ENCODE measurements around the gene CRELD2. TPM values are rescaled to one million over a fixed set of nuclear protein-coding genes. Genes with fewer than 3 reads are reported as not detected.

Gene CRELD2
- total and polyA plus RNA-seq, 3 donors from 2014 or later: 57.9 to 64.2 (median 58.3) TPM

DNA sequence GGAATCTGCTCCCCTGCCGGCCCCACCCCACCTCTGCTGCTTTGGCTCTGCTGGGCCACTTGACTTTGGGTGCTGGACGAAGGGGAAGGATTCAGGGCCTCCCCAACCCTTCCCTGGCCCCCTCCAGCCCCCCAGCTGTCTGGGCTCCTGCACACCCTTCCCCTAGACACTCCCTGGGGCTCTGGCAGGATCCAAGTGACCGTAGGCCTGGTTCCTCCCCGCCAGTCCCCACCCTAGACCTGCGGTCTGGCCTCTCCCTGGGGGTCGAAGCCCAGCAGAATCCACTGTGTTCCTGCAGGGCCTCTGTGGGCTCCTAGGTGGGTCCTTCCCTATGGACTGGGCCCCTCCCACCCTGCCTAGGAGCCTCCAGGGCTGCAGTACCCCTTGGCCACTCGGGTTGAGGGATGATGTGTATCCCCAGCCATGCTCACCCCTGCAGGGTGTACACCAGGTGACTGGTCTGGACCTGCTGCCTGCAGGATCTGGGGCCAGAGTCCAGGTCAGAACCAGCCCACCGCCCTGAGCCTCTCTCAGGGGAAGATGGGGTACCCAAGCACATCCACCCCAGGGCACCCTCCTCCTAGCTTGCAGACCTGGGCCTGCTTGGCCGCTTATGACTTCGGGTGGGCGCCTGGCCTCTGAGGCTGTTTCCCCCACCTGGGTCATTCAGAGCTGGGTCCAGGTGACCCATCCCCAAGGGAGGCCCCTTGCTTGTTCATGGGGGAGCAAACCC, 47.8 kb downstream of the CRELD2 start:
- H3K4me1 ChIP-seq: peaks cover 67% of the 10 kb centered on the region
- H3K36me3 ChIP-seq (ENCODE audit: low read depth, missing control alignments): no peaks in the 10 kb centered on the region
- H3K27me3 ChIP-seq: no peaks in the 10 kb centered on the region
- H3K9me3 ChIP-seq: no peaks in the 10 kb centered on the region
- peak overlapping the region; percentile 88 to 95 for H3K27ac ChIP-seq
- no peak for DNase-seq
- no peak overlapping the region for H3K4me3 ChIP-seq
- intact Hi-C loops (cut with DNase I; ENCODE audit: low total_unique reads): no loop called here
- WGBS, 2 donors: 55 to 94% methylated on average over 2 to 8 of the region's 11 CpGs
- TF ChIP-seq POLR2A (IDR thresholded peaks at IDR 0.05) (no peak), CTCF (IDR thresholded peaks at IDR 0.05) (no peak)

- Histone ChIP-seq H3K27ac (peak overlapping the region; percentile 88 to 95), H3K27me3 (no peaks in the 10 kb centered on the region), H3K4me1 (peaks cover 74% of the 10 kb centered on the region), H3K9me3 (no peaks in the 10 kb centered on the region), H3K4me3 (no peak overlapping the region), H3K36me3 (ENCODE audit: low read depth, missing control alignments) (no peaks in the 10 kb centered on the region)
- intact Hi-C loops (cut with DNase I; ENCODE audit: low total_unique reads): no loop called here
- DNase-seq: peak; percentile 42
- no peak for TF ChIP-seq CTCF (IDR thresholded peaks at IDR 0.05)
- TF ChIP-seq POLR2A (IDR thresholded peaks at IDR 0.05): no peak
- 43 to 70% methylated on average over 19 to 35 of the region's 36 CpGs for WGBS, 2 donors
These were observed 48.6 kb downstream of the CRELD2 start for GRCh38 chr22:49966774-49967705.

- Histone ChIP-seq H3K36me3 (ENCODE audit: low read depth, missing control alignments) (no peaks in the 10 kb centered on the region), H3K4me3 (no peak overlapping the region), H3K27me3 (no peaks in the 10 kb centered on the region), H3K9me3 (no peaks in the 10 kb centered on the region), H3K4me1 (peaks cover 70% of the 10 kb centered on the region), H3K27ac (peak overlapping the region; percentile 88 to 95)
- intact Hi-C loops (cut with DNase I; ENCODE audit: low total_unique reads): no loop called here
- peak; percentile 79 for DNase-seq
- no peak for TF ChIP-seq POLR2A (IDR thresholded peaks at IDR 0.05)
- no peak for TF ChIP-seq CTCF (IDR thresholded peaks at IDR 0.05)
- WGBS, 2 donors: 34% methylated on average over 7 to 18 of the region's 18 CpGs
These were observed 49.3 kb downstream of the CRELD2 start for GRCh38 chr22:49967706-49968208.

DNA sequence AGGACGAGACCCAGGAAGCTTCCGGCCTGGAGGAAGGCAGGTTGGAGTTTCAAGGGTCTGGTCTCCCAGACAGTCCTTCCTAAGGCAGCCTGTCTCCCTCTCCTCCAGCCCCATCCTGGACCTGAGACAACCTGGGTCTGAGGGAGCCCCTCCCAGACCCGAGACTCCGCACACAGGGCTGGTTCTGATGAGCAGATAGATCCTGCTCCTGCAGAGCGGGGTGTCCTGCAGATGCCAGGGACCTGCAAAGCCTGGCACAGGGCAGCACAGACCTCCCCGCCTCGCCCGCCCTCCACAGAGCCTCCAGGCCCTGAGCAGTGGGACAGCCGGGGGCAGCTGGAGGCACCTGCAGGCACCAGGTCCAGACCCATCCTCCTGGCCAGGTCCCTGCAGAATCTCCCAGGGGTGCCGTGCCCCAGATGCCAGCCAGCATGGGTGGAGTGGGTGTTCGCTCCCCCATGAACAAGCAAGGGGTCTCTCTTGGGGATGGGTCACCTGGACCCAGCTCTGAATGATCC, 49.9 kb downstream of the CRELD2 start:
- no peaks in the 10 kb centered on the region for H3K9me3 ChIP-seq
- TF ChIP-seq POLR2A (IDR thresholded peaks at IDR 0.05) (no peak), CTCF (IDR thresholded peaks at IDR 0.05) (no peak)
- H3K4me3 ChIP-seq: no peak overlapping the region
- peak overlapping the region; percentile 88 to 95 for H3K27ac ChIP-seq
- H3K36me3 ChIP-seq (ENCODE audit: low read depth, missing control alignments): no peaks in the 10 kb centered on the region
- peaks cover 63% of the 10 kb centered on the region for H3K4me1 ChIP-seq
- peak; percentile 14 for DNase-seq
- no peaks in the 10 kb centered on the region for H3K27me3 ChIP-seq
- 73 to 95% methylated on average over 2 to 11 of the region's 11 CpGs for WGBS, 2 donors
- intact Hi-C loops (cut with DNase I; ENCODE audit: low total_unique reads): no loop called here
